KBM-7 (cell line): ENCODE results near the gene C1orf174.

Source experiments
- DNase-seq: peaks from one replicate; pipeline ENCODE4 v3.0.0-alpha.2; 2015
- in situ Hi-C: fragments of 300-500 bp; cut with MboI; formaldehyde crosslinking; loops from 2 replicates; pipeline ENCODE4 v1.14.3; 2020; ENCODE audit warnings: low sequenced_read_pairs, low pct_unique_long_range_greater_than_20kb, mixed read lengths

C1orf174 gene

DNA sequence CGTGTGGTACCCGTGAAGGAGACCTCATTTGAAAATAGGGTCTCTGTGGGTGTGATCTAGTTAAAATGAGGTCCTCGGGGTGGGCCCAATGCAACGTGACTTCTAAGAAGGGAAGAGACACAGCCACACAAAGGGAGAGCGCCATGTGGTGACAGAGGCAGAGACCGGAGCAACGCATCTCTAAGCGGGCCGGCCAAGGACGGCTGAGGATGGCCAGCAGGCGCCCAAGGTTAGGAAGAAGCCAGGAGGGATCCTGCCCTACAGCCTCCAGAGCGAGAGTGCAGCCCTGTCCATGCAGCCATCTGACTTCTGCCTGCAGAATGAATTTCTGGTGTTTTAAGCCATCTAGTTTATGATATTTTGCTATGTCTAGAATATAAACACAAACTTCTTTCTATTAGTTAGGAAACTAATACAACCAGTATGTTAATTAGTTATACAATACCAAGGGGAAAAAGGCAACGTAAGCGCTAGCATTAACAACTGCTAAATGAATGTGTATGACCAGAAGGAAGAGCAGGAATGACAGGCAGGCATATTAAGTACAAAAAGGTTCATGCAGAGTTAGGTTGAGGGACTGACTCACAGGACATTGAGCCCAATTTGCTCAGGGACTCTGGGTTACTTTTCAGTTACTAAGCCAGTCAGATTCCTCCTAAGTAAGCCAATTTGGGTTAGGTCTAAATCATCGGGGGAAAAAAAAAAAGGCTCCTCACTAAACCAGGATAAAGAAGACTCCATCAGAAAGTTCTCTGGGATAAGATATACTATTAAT lies 47.2 kb downstream of the C1orf174 start:
- in situ Hi-C loops, result no loop called here
- no peak for DNase-seq

DNA sequence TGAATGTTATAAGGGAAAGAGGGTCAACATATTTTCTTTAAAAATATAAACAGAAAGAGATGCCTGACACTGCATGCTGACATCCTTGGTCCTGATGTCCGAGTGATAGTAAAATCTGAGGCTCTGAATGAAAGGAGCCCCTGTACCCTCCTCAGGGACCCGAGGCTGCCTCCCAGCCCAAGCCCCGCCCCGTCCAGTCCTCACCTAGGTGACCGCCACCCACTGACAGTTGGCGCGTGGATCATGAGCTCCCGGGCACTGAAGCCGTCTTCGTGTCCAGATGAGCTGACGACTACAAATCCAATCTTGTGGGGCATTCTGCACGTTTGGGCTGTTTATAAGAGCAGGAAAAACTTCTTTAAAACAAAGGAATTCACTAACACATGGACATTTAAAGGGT lies 48.0 kb downstream of the C1orf174 start:
- no peak for DNase-seq
- in situ Hi-C loops, result no loop called here

DNA sequence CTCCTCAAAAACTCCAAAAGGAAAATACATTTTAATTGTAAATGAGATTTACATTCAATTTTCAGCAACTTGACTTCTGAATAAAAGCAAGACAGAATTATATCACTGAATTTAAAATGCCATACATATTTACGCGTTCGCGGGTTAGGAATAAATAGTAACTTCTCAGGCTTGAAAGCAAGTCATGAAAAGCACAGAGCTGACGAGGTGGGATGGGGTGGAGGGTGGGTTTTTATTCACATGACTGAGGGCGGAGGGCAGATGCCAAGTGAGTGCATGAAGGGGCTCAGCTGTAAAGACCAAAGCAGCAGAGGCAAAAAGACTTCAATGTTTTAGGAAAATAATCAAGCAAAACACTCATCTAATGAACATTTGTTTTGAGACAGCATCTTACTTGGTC lies 48.8 kb downstream of the C1orf174 start:
- in situ Hi-C loops, result no loop called here
- DNase-seq, result no peak

DNA sequence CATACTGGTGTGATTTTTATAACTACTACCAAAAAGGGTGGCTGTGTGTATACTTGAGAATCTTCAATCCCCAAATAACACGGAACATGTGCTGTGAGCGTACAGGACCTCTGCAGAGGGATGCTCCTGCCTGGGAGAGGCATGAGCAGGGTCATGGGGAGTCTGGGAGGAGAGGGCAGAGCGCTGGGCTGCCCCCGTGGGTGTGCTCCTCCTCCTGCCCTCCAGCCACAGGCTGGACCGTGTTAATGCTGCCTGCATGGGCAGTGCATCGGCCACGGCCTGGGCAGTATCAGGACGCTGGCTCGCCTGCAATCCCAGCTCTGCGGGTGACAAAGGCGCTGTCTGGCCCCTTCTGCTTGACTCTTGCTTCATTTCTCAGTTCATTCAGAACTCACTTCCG lies 49.2 kb downstream of the C1orf174 start:
- no peak for DNase-seq
- in situ Hi-C loops, result no loop called here

DNA sequence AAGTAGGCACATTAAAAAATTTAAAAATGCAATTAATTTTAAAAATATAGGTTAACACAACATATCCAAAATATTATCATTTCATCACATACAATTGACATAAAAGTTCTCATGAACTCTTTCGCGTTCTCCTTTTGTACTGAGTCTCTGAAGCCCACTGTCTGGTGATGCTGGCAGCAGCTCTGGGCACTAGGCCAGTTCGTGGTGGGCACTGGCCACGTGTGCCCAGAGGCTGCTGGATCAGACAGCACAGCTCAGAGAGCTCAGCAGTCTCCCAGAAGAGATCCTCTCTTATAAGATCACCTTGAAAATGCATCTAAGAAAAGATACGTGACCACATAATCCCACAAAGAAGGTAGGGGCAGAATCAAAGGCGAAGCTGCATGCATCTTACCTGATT lies 53.0 kb downstream of the C1orf174 start:
- in situ Hi-C loops, result no loop called here
- no peak for DNase-seq

DNA sequence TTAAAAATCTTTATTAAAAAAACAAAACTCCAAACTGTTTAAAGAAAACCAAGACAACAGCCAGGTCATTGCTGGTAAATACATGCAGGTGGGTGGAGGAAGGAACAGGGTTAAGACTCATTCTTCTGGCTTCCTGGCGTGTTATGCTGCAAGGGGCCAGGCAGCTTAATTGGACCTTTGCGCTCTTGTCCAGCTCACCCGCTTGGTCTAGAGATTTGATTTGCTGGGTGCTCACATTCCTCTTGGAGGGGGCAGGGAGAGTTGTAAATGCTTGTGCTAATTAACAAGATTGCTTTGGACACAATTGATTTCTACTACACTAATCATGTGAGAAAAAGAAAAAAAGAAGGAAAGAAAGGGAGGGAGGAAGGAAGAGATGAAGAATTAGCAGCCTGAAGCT lies 53.5 kb downstream of the C1orf174 start:
- in situ Hi-C loops, result no loop called here
- no peak for DNase-seq

DNA sequence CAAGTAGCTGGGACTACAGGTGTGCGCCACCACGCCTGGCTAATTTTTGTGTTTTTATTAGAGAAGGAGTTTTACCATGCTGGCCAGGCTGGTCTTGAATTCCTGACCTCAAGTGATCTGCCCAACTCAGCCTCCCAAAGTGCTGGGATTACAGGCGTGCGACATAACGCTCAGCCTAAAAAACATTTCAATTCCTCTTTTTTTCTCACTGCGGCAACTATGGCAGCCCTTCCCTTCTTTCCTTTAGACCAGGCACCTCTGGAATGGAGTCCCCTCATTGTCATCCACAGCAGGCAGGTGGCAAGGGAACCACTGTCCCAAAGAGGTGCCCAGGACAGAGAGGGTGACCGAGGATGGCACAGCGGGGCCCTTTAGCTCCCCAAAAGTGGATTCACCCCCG lies 57.2 kb downstream of the C1orf174 start:
- DNase-seq, result no peak
- in situ Hi-C loops, result no loop called here

DNA sequence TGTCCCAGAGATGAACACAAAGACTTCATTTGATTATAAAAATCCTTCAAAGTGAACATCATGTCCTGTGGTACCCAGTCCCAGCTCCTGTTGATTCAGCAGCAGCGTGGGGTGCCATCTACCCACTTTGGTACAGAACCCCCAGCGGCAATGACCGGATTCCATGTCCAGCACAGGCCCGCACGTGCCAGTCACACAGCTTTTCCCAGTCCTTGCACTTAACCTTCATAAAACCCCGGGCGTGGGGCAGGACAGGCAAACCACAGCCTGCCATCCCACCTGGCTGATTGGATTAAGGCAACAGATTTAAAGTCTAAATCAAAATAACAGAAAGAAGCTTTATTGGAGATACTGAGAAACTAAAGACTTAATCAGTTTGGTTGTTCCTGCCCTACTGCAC lies 58.6 kb downstream of the C1orf174 start:
- in situ Hi-C loops, result no loop called here
- no peak for DNase-seq
